Effector CD8-positive, alpha-beta T cell (primary cell): ENCODE measurements around the gene DIP2B.
A peak's percentile ranks its signal among the peaks of the same experiment; 100 is the strongest.
"Not testable (repeated sequence)": the region's sequence is repeated elsewhere in the genome, so short reads cannot be mapped to it uniquely, and the experiment has no call there.

Experiments
- DNase-seq: peaks from one replicate; lab custom pipeline; 2025; lab: John Stamatoyannopoulos, UW

The DIP2B gene

DNA sequence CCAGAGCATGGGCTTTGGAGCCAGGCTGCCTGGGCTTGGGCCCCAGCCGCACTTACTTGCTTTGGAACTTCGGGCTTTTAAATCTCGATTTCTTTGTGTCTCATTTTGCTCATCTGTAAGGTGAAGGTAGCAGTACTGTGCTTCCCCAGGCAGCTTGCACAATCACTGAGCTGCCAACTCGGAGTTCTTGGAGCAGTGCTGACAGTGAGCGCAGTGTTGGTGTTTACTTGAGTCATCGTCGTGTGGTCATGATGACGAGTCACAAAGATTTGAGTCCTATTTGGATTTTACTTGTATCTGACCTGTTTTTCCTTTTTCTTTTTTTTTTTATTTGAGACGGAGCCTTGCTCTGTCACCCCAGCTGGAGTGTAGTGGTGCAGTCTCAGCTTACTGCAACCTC lies 227.8 kb downstream of the DIP2B start:
- no peak for DNase-seq

DNA sequence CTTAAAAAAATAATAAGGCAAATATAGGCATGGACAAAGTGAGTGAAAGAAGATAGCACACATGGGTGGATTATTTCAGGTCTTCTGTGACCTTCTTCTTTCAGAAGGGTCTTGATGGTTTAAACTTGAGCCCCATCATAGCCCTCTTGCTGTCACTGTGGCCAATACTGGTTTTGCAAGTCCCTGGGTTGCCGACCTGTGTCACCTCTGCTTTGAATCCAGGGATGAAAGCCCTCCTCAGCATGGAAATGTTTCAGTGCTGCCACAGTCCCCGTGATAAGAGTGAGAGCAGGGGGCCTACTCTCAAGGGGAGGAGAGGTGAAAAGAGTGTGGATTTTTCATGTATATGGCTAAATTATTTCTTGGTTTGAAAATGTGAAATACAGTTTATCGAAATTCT lies 228.9 kb downstream of the DIP2B start:
- no peak for DNase-seq

DNA sequence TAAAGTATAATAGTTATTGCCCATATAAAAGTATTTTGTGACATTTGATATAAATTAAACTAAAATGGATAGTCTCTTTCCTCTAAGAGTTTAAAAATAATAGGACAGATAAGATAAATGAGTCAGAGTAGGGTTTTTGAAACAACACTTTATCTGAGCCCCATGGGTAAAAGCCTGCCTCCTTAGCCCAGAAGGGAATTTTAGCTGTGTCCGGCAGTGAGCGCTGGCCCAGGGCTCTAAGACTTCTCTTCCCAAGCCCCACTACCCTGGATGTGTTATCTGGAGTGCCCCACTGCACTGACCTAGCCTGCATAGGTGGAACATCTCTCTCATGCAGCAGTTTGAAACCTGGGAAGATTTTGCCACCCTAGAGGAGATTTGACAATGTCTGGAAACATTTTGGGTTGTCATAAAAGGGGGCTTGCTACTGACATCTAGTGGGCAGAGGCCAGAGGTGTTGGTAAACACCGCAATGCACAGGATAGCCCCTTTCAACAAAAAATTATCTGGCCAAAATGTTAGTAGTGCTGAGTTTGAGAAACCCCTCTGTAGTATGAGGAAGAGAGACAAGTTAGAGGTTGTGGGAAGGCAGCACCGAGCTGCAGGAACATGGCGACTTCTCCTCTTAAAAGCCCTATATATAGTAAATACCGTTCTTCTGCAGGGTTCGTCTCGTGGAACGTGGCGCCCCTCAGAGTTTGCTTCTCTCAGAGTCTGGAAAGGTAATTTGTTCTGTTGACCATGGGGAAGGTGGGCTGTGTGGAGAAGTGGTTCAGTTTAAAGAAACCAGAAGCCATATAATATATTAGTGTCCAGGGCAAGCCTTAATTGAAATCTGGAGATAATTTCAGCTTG lies 229.9 kb downstream of the DIP2B start:
- DNase-seq = no peak

DNA sequence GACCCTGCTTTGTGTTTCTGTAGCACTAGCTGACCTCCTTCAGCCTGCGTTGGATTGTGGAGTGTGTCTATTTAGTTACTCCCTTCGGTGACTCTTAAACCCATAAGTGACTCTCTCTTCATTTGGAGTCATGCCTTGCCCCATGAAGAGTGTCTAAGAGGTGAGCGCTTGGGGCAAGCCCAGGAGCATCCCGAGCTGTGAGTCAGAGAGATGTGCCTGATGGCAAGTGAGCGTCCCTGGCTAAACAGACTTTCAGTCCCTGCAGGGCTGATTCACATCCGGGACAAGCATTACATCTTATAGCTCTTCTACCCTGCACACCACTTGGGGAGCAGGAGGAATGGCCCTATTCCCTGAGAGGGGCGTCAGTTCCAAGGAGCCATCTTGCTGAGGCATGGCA lies 234.8 kb downstream of the DIP2B start:
- DNase-seq = no peak

DNA sequence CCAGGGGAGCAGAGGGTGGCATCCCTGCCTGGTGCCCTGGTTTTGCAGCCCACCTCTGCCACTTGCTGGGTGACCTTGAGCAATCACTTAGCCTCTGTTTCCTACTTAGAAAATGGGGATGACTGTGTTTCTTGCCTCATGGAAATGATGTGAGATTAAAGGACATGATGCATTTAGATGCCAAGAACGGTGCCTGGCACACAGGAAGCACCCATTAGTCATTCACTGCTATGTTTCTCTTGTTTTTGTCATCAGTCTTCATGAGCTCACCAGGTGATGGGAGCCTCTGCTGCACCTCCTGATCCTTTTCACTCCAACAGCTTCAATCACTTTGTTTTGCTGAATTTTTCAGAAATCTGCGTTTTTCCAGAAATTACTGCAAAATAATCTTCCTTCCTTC lies 235.5 kb downstream of the DIP2B start:
- DNase-seq = no peak

DNA sequence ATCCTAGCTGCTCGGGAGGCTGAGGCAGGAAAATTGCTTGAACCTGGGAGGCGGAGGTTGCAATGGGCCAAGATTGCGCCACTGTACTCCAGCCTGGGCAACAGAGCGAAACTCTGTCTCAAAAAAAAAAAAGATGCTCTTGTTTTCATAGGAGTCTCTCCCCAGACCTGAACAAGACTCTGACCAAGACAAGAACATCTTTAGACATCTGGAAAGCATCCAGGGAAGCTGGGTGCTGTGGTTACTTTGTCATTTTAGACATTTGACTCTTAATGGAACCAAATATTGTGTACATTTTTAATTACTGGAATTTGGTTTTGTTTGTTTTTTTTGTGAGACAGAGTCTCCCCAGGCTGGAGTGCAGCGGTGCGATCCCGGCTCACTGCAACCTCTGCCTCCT lies 238.0 kb downstream of the DIP2B start:
- DNase-seq = no peak

DNA sequence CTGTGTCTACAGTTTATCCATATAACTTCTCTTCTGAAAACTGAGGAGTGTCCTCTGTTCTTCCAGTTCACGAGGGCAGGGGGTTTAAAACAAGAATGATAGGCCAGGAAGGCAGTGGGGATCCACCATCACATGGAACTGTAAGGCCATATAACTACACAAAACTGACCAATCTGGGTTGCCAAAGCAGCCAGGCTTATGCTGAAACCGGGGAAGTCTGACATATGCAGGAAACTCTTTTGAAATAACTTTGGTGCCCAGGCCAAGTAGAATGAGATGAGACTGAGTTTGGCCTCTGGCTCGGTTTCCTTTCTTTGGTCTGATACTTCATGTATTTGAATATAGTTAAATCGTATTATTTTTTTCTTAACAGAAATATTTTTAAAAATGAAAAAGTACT lies 241.1 kb downstream of the DIP2B start:
- DNase-seq = no peak

DNA sequence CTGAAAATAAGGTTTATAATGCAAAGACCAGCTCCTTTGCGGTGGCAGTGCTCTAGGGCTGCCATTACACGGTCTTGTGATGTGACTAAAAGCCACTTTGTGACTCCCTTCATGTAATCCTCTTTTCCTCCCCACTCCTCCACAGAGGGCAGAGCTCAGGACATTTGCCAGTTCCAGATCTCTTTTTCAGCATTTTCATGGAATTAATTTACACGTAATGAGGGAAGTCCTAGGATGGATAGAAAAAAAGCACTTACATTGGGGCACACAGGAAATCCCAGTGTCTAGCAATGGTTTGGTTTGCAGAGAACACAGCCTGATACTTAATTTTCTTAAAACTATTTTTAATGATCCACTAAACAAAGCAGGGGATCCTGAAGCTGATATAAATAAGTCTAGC lies 241.6 kb downstream of the DIP2B start:
- DNase-seq = no peak

DNA sequence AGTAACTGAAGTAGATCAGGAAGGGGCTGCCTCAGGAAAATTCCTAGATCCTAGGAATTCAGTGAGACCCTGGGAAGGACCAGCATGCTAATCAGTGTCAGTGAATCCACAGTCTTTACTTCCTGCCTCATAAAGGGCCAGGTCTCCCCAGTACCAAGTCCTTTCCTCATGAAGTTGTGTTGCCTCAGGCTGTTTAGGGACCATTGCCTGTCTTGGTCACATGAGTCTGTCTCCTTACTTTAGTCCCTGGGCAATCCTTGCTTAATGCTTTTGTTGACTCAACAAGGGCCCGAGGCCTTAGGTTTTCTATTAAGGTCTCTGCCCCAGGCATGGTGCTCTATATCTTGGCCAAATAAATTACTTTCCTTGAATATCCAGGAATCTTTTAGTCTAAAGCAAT lies 243.0 kb downstream of the DIP2B start:
- no peak for DNase-seq

DNA sequence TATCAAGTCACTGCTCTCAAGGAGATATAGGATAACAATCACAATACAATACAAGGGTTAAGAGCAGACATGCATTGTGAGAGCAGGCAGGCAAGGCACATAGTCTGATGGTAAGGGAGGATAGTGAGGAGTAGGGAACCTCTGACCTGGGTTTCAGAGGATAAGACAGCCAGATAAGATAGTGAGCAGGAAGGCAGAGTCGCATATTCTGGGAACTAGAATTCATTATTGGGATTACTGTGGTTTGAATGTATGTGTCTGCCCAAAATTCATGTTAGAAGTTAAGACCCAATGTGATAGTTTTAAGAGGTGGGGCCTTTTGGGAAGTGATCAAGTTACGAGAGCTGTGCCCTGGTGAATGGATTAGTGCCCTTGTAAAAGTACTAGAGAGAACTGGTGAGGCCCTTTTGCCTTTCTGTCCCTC lies 244.7 kb downstream of the DIP2B start:
- DNase-seq = no peak

DNA sequence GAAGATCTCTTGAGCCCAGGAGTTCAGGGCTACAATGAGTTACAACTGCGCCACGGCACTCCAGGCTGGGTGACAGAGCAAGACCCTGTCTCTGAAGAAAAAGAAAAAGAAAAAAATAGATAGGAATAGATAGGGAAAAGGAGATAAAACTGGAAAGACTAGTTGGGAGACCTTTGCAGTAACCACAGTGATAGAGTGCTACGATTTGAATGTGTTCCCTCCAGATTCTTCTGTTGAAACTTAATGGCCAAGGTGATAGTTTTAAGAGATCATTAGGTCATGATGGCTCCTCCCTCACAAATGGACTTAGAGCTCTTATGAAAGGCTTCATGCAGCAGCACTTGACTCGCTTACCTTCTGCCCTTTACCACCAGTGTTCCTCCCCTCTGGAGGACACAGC lies 245.6 kb downstream of the DIP2B start:
- no peak for DNase-seq

DNA sequence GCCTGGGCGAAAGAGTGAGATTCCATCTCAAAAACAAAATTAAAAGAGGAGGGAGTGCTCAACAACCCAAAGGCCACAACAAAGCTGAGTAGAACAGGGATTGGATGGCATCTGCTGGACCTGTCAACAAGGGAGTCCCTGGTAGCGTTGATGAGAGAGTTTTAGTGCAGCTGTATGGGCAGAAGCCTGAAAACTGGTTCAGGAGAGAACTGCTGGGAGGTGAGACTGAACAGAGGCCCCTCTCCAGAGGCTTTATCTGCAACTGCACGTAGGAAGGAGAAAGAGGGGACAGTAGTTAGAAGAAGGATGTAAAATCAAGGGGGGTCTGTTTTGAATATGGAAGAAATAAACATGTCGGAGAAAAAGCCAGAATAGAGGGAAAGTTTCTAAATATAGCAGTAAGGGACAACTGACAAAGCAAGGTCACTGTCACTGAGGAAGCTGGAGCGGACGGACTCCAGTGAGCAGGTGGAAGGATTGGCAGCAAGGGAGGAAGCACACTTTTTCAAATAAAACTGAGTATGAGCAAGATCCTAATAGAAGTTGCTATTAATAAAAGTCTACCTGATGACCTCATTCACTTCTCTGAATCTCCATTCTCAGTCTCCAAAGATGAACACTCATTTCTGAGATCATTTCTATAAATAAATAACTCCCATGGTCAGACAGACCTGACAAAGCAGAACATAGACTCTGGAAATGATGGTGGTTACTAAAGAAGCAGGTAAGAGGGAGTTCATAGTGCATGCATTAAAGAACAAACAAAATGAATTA lies 247.3 kb downstream of the DIP2B start:
- DNase-seq = no peak

DNA sequence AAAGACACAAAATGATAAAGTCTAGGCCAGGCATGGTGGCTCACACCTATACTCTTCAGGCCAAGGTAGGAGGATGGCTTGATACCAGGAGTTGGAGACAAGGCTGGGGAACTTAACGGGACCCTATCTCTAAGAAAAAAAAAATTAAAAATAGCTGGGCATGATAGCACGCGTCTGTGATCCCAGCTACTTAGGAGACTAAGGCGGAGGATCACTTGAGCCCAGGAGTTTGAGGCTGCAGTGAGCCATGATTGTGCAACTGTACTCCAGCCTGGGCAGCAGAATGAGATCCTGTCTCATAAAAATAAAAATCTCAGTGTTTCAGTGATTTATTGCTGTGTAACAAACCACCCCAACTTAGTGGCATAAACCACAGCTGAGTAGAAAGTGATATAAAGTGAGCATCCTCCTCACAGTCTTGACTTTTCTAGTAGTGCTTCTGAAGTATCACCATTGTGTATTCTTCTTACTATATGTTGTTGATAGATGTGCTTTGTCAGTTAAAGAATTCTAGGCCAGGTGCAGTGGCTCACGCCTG lies 248.5 kb downstream of the DIP2B start:
- DNase-seq = no peak

DNA sequence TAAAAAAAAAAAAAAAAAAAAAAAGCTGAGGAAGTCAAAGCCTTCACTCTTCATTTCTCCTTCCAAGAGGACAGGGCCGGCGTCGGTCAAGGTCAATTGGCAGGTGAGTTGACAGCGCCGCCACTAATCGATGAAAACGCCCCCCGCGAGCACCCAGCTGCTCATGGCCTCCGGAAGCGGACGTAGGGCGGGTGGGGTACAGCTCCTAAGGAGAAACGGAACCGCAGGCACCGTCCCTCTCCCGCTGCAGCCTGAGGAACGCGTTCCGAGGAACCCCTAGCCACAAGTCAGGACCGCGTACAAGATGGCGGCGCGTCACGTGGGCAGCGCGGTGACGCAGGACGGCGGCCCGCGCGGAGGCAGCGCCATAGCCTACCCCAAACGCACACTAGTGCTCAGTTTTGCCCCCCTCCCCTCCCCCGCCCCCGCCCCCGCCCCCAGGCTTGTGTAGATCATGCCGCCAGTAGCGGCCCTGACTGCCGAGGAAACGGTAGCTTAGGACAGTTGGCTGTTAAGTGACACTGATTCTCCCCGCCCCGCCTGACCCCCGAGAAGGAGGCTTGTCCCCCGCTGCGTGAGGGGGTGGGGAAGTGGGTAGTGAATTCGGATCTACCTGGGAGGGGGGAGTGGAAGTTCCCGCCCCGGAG lies 259.0 kb downstream of the DIP2B start, which contains the start of gene ATF1:
TSS of gene ATF1 (plus strand) at position 463 of the 647 bp plus-strand sequence. CDS start 16,045 bp downstream, outside the sequence.
- DNase-seq = peak; percentile 86

DNA sequence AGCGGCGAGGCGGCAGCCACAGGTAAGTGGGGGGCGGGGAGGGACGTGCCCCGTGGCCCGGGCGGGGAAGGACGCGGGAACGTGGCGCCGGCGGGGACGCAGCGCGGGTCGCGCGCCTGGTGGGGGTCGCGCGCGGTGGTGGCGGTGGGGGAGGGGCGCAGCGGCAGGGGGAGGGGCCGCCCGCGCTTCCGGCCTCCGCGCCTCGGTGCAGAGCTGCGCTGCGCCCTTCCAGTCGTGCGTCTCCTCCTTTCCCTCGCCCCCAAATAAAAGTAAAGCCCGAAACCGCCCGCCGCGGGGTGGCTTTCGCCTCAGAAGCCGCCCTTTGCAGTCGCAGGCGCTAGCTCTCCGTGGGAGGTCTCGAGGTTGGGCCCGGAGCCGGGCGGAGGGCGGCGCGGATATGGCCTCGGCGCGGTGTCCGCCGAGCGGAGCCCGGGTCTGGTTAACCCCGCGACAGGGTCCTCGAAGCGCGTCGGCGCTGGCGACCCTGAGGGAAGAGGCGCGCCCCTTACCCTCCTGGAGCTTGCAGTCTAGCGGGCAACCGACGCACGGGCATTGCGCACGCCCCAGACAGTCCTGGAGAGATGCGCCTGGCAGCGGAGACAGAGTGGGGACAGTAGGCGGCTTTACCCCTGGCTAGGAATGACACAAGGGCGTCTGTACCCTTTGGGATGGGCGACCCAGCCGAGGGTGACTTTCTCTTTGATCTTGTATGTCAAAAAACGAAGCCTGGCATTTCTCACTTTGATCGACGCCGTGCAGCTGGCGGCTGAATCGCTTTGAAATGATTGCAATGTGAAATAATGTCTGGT lies 259.7 kb downstream of the DIP2B start:
- peak; percentile 45 for DNase-seq

DNA sequence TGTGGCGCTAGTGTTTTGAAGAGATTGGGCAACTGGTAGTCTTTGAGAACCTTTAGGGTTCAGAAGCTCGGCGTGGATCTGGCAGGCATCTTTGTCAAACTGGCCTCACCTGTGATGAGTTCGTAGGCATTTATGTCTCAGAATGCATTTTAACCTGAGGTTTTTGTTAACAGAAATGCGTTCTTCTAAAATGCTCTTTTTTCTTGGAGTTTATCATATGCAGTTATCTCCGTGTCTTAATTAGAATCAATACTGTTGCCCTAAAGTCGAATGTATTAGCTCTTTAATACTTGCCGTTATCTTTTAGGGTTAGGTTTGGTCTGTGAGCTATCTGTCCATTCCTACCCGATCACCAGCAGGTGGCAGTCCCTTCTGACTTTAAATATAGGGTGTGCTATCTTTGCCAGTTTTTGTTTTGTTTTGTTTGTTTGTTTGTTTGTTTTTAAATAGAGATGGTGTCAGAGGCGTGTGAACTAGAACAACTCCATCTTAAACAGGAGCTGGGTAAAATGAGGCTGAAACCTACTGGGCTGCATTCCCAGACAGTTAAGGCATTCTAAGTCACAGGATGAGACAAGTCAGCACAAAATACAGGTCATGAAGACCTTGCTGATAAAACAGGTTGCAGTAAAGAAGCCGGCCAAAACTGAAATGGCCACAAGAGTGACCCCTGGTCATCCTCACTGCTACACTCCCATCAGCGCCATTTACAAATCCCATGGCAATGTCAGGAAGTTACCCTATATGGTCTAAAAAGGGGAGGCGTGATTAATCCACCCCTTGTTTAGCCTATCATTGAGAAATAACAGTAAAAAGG lies 260.5 kb downstream of the DIP2B start:
- DNase-seq = peak; percentile 20

DNA sequence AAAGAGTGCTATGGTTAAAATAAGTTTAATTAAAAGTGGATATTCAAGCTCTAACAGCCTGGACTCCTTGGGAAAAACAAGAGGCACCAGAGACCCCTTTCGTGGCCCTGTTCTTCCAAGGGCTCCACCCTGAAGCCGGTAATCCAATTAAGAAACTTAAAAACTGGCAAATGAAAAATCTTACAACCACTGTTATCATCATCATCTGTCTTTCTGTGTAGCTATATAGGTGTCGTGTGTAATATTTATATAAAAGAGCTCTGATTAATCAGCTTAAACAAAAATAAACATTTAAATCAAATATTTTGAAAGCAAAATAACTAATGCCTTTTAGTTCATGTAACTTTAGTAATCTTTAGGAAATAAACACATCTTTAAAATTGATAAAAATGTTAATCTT lies 263.6 kb downstream of the DIP2B start:
- DNase-seq = no peak

DNA sequence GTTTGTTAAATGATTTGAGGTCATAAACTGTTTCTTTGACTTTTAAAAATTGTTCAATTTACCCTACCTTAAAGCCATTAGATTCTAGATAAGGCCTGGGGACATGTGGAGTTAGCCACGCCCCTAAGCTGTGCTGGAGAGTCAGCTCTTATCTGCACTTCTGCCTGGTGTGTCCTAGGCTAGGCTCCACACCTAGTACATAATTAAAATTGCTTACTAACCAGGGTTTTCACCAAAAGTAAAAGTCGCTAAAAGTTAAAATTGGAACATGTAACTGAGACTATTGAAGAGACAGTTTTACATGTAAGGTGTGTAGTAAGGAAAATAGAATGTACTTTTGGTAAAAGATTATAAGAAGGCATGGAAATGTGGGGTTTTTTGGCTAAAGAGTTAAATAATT lies 264.0 kb downstream of the DIP2B start:
- DNase-seq = not testable (repeated sequence)

DNA sequence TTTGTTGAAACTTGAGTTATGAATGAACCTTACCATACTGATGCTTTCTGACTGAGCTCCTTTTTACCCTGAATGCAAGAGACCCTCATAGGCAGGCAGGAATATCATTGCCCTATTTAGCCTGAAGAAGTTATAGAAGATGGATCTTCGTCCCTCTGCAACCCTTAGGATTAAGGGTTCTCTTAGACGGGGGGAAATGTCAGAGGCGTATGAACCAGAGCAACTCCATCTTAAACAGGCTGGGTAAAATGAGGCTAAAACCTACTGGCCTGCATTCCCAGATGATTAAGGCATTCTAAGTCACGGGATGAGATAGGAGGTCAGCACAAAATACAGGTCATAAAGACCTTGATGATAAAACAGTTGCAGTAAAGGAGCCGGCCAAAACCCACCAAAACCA lies 266.6 kb downstream of the DIP2B start:
- no peak for DNase-seq

DNA sequence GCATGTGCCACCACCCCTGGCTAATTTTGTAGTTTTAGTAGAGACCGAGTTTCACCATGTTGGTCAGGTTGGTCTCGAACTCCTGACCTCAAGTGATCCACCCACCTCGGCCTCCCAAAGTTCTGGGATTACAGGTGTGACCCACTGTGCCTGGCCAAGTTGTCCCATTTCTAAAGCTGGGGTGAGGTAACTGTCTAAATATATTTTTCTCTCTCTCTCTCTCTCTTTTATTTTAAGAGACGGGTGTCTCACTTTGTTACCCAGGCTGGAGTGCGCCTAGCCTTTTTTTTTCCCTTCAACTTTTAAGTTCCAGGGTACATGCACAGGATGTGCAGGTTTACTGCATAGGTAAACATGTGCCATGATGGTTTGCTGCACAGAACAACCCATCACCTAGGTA lies 267.7 kb downstream of the DIP2B start:
- no peak for DNase-seq

DNA sequence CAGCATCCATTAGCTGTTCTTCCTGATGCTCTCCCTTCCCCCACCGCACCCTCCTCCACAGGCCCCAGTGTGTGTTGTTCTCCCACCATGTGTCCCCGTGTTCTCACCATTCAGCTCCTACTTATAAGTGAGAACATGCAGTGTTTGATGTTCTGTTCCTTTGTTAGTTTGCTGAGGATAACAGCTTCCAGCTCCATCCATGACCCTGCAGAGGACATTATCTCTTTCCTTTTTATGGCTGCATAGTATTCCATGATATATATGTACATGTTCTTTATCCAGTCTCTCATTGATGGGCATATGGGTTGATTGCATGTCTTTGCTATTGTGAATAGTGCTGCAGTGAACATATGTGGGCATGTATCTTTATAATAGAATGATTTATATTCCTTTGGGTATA lies 268.1 kb downstream of the DIP2B start:
- no peak for DNase-seq
